LoVo (cell line): ENCODE results near the gene KANK2.
"Not testable (repeated sequence)": the region's sequence is repeated elsewhere in the genome, so short reads cannot be mapped to it uniquely, and the experiment has no call there.

Experiments used
- DNase-seq: peaks from one replicate; pipeline ENCODE4 v3.0.0-alpha.2; 2016; ENCODE audit warnings: low spot score

The KANK2 gene

GRCh38 chr19:11172576-11172975 is 24.8 kb downstream of the KANK2 start:
- no peak for DNase-seq

GRCh38 chr19:11171144-11171543 is 26.2 kb downstream of the KANK2 start:
- DNase-seq: no peak

- no peak for DNase-seq
Measured at GRCh38 chr19:11169896-11170678, 27.3 kb downstream of the KANK2 start.

GRCh38 chr19:11168568-11168967 is 28.8 kb downstream of the KANK2 start:
- no peak for DNase-seq

- no peak for DNase-seq
Measured at GRCh38 chr19:11166281-11167142, 30.8 kb downstream of the KANK2 start.

GRCh38 chr19:11165486-11166030 is 31.8 kb downstream of the KANK2 start:
- no peak for DNase-seq

GRCh38 chr19:11164879-11165406 is 32.4 kb downstream of the KANK2 start:
- DNase-seq: no peak

- no peak for DNase-seq
Measured at GRCh38 chr19:11164296-11164695, 33.0 kb downstream of the KANK2 start.

GRCh38 chr19:11160440-11160768 is 36.9 kb downstream of the KANK2 start:
- DNase-seq: not testable (repeated sequence)

GRCh38 chr19:11159598-11160439 is 37.5 kb downstream of the KANK2 start:
- no peak for DNase-seq

- peak; percentile 98 for DNase-seq
Measured at GRCh38 chr19:11155373-11156120, 41.8 kb downstream of the KANK2 start, which contains the start of gene SPC24. TSS of gene SPC24 (minus strand) at chr19:11155782. CDS start at chr19:11155776, 6 bp downstream.

- DNase-seq: no peak
Measured at GRCh38 chr19:11154683-11155047, 42.7 kb downstream of the KANK2 start.

- no peak for DNase-seq
Measured at GRCh38 chr19:11152318-11153062, 44.9 kb downstream of the KANK2 start.

GRCh38 chr19:11151181-11151580 is 46.2 kb downstream of the KANK2 start:
- DNase-seq: no peak

- no peak for DNase-seq
Measured at GRCh38 chr19:11148001-11148400, 49.3 kb downstream of the KANK2 start.

GRCh38 chr19:11145536-11145924 is 51.8 kb downstream of the KANK2 start:
- no peak for DNase-seq

GRCh38 chr19:11142528-11143171 is 54.7 kb downstream of the KANK2 start:
- DNase-seq: peak; percentile 92

GRCh38 chr19:11141937-11142527 is 55.3 kb downstream of the KANK2 start:
- DNase-seq: peak; percentile 14

- no peak for DNase-seq
Measured at GRCh38 chr19:11140896-11141295, 56.4 kb downstream of the KANK2 start.
